ENCODE measurements around the gene GALNS.
"Not testable (repeated sequence)": the region's sequence is repeated elsewhere in the genome, so short reads cannot be mapped to it uniquely, and the experiment has no call there.

The GALNS gene

GRCh38 chr16:88856828-88857727 is at the start of gene GALNS, which contains the start of gene TRAPPC2L:
TSS of gene GALNS (minus strand) at chr16:88856947. CDS start at chr16:88856877, 70 bp downstream.
TSS of gene TRAPPC2L (plus strand) at chr16:88857127. CDS start at chr16:88857151, 24 bp downstream.
- DNase-seq: peak; percentile 54

GRCh38 chr16:88906020-88906419 is 49.3 kb upstream of the GALNS start:
- DNase-seq: no peak

- no peak for DNase-seq
These were observed 48.8 kb upstream of the GALNS start for GRCh38 chr16:88905563-88905962.

GRCh38 chr16:88904676-88905365 is 48.1 kb upstream of the GALNS start:
- DNase-seq: no peak

GRCh38 chr16:88903267-88903666 is 46.5 kb upstream of the GALNS start:
- DNase-seq: no peak

GRCh38 chr16:88902744-88903143 is 46.0 kb upstream of the GALNS start:
- no peak for DNase-seq

GRCh38 chr16:88901718-88902337 is 45.1 kb upstream of the GALNS start:
- no peak for DNase-seq

- DNase-seq: no peak
These were observed 43.9 kb upstream of the GALNS start for GRCh38 chr16:88900662-88901052.

GRCh38 chr16:88899901-88900661 is 43.3 kb upstream of the GALNS start:
- DNase-seq: no peak

GRCh38 chr16:88897696-88898425 is 41.1 kb upstream of the GALNS start:
- DNase-seq: no peak

GRCh38 chr16:88896238-88897070 is 39.7 kb upstream of the GALNS start:
- no peak for DNase-seq

- DNase-seq: no peak
These were observed 38.6 kb upstream of the GALNS start for GRCh38 chr16:88895335-88895734.

GRCh38 chr16:88894681-88895300 is 38.0 kb upstream of the GALNS start:
- no peak for DNase-seq

- not testable (repeated sequence) for DNase-seq
These were observed 37.5 kb upstream of the GALNS start for GRCh38 chr16:88894266-88894665.

GRCh38 chr16:88893127-88893968 is 36.6 kb upstream of the GALNS start:
- no peak for DNase-seq

- no peak for DNase-seq
These were observed 35.3 kb upstream of the GALNS start for GRCh38 chr16:88892065-88892464.

GRCh38 chr16:88891083-88891482 is 34.3 kb upstream of the GALNS start:
- DNase-seq: no peak

- not testable (repeated sequence) for DNase-seq
These were observed 33.1 kb upstream of the GALNS start for GRCh38 chr16:88889702-88890352.
